ENCODE data around the gene BAAT.

Gene BAAT

GRCh38 chr9:101367323-101367722, 17.5 kb downstream of the BAAT start:
- Histone ChIP-seq H3K4me2 (ENCODE audit: low read length) (no peak overlapping the region), H3K4me1 (no peaks in the 10 kb centered on the region), H3K9me3 (ENCODE audit: control insufficient read depth, low read length) (no peaks in the 10 kb centered on the region), H3K4me3 (ENCODE audit: low read depth, low read length) (no peak overlapping the region), H3K36me3 (ENCODE audit: control insufficient read depth, insufficient read depth, low read length) (no peaks in the 10 kb centered on the region), H3K27me3 (ENCODE audit: control insufficient read depth, insufficient read depth, low read length) (no peaks in the 10 kb centered on the region), H3K9ac (no peak overlapping the region), H2AFZ (no peak overlapping the region), H3K27ac (no peak overlapping the region), H3K79me2 (no peaks in the 10 kb centered on the region)
- TF ChIP-seq CTCF (IDR thresholded peaks at IDR 0.05): no peak

DNA sequence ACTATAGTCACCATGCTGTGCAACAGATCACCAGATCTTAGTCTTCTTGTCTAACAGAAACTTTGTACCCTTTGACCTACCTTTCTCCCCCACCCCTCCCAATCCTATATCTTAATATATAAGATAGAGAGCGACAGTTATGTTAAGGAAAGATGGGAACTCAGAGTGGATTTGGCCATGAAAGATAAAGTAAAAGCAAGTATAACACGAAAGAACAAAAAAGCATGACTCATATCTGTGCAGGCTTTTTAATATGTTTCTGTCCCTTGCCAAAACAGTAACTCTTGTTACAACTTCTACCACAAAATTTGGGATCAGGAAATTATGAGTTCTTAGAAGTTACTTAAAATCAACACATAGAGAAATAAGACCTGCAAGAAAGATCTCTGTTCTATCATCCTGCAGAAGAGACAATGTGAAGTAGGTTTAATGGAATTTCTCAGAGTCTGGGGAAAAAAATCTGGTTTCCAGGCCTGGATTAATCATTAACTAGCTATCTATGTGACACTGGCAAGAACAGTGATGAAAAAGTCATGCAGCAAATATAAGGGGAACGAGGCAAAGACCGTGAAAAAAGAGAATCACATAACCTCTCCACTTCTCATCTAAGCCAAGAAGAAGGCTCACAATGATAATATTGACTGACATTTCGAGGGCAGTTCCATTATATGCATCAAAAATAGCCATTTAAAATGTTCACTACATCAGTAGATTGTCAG, 18.6 kb downstream of the BAAT start:
- H3K4me2 ChIP-seq (ENCODE audit: low read length): no peak overlapping the region
- H3K9me3 ChIP-seq (ENCODE audit: control insufficient read depth, low read length): no peaks in the 10 kb centered on the region
- no peak overlapping the region for H3K9ac ChIP-seq
- H3K79me2 ChIP-seq: no peaks in the 10 kb centered on the region
- H3K4me1 ChIP-seq: no peaks in the 10 kb centered on the region
- no peak overlapping the region for H3K27ac ChIP-seq
- no peak for TF ChIP-seq CTCF (IDR thresholded peaks at IDR 0.05)
- H3K4me3 ChIP-seq (ENCODE audit: low read depth, low read length): no peak overlapping the region
- no peaks in the 10 kb centered on the region for H3K27me3 ChIP-seq (ENCODE audit: control insufficient read depth, insufficient read depth, low read length)
- H3K36me3 ChIP-seq (ENCODE audit: control insufficient read depth, insufficient read depth, low read length): no peaks in the 10 kb centered on the region
- no peak overlapping the region for H2AFZ ChIP-seq

DNA sequence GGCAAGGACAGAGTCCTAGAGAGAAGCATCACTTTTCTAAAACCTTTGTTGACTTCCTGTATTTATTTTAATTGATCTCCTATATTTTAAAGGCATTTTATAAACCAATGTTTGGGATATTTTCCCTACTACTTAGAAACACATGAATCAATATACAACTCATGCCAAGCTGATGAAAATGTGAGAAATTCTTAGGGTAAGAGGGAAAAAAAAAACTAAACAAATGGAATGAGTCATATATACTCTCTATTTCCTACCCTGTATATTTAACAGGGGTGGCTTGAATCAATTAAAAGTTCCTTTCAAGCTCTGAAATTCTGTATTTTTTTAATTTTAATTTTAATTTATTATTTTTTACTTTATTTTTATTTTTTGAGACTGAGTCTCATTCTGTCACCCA, 19.6 kb downstream of the BAAT start:
- no peaks in the 10 kb centered on the region for H3K27me3 ChIP-seq (ENCODE audit: control insufficient read depth, insufficient read depth, low read length)
- no peaks in the 10 kb centered on the region for H3K9me3 ChIP-seq (ENCODE audit: control insufficient read depth, low read length)
- H3K36me3 ChIP-seq (ENCODE audit: control insufficient read depth, insufficient read depth, low read length): no peaks in the 10 kb centered on the region
- TF ChIP-seq CTCF (IDR thresholded peaks at IDR 0.05): no peak
- no peaks in the 10 kb centered on the region for H3K4me1 ChIP-seq
- no peak overlapping the region for H2AFZ ChIP-seq
- H3K9ac ChIP-seq: no peak overlapping the region
- H3K79me2 ChIP-seq: no peaks in the 10 kb centered on the region
- H3K27ac ChIP-seq: no peak overlapping the region
- no peak overlapping the region for H3K4me2 ChIP-seq (ENCODE audit: low read length)
- H3K4me3 ChIP-seq (ENCODE audit: low read depth, low read length): no peak overlapping the region

- Histone ChIP-seq H3K4me3 (ENCODE audit: low read depth, low read length) (no peak overlapping the region), H3K27ac (no peak overlapping the region), H3K4me2 (ENCODE audit: low read length) (no peak overlapping the region), H3K4me1 (no peaks in the 10 kb centered on the region), H3K9ac (no peak overlapping the region), H3K36me3 (ENCODE audit: control insufficient read depth, insufficient read depth, low read length) (no peaks in the 10 kb centered on the region), H3K27me3 (ENCODE audit: control insufficient read depth, insufficient read depth, low read length) (no peaks in the 10 kb centered on the region), H3K79me2 (no peaks in the 10 kb centered on the region), H3K9me3 (ENCODE audit: control insufficient read depth, low read length) (no peaks in the 10 kb centered on the region), H2AFZ (no peak overlapping the region)
- no peak for TF ChIP-seq CTCF (IDR thresholded peaks at IDR 0.05)
These were observed 22.4 kb downstream of the BAAT start for GRCh38 chr9:101362450-101362849.

DNA sequence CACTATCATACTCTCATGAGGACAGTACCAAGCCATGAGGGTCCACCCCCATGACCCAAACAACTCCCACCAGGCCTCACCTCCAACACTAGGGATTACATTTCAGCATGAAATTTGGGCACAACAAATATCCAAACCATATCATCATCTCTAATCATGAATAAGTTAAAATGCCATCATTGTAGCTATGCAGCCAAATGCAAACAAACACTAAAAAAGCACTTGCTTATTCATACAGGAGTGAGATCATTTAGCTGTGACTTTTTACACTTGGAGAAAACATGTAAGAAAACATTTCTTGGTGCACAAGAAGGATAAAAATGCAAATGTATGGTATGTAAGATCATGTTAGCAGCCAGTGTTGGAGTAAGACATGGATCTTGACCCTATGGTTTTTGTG, 24.2 kb downstream of the BAAT start:
- TF ChIP-seq CTCF (IDR thresholded peaks at IDR 0.05): no peak
- Histone ChIP-seq H3K9ac (no peak overlapping the region), H3K27me3 (ENCODE audit: control insufficient read depth, insufficient read depth, low read length) (no peaks in the 10 kb centered on the region), H3K4me2 (ENCODE audit: low read length) (no peak overlapping the region), H3K4me3 (ENCODE audit: low read depth, low read length) (no peak overlapping the region), H3K36me3 (ENCODE audit: control insufficient read depth, insufficient read depth, low read length) (no peaks in the 10 kb centered on the region), H3K4me1 (no peaks in the 10 kb centered on the region), H2AFZ (no peak overlapping the region), H3K27ac (no peak overlapping the region), H3K9me3 (ENCODE audit: control insufficient read depth, low read length) (no peaks in the 10 kb centered on the region), H3K79me2 (no peaks in the 10 kb centered on the region)
